SK-N-SH treated with all-trans-retinoic acid at 6 μM for 48 hours (cell line): Measurements from ENCODE around the gene FOXB1.

Experiments used
- ARNTL ChIP-seq: fragments of 450-650 bp; formaldehyde crosslinking; IDR thresholded peaks from 2 replicates; pipeline ENCODE4 v1.5.0; 2020; ENCODE audit warnings: low read depth, mild to moderate bottlenecking, moderate library complexity, borderline replicate concordance
- GLIS3 ChIP-seq: fragments of 250-450 bp; sonication (Bioruptor Pico); IDR thresholded peaks from 2 replicates; pipeline ENCODE4 v1.5.0; 2020; ENCODE audit warnings: mild to moderate bottlenecking, moderate library complexity

GRCh38 chr15:60006203-60006862 lies 2.2 kb downstream of the FOXB1 start:
- TF ChIP-seq ARNTL (CRISPR knock-in tag) (no peak), GLIS3 (no peak)
